Gastroesophageal sphincter (tissue), 3 donors: ENCODE results near the gene HSBP1.

Experiments used
- CTCF ChIP-seq, 4 experiments: fragments of 200-600 bp in 2 of 4; fragments of 450-650 bp in 2 of 4; sonication (generic) in 1 of 4; IDR thresholded peaks; one replicate each; pipeline ENCODE4 v1.5.1; 2017 to 2019; ENCODE audit warnings: antibody characterized with exemption in 4 of 4, mild to moderate bottlenecking in 2 of 4, moderate library complexity in 2 of 4
- POLR2A ChIP-seq, 2 donors: fragments of 450-650 bp; IDR thresholded peaks; one replicate each; pipeline ENCODE4 v1.6.1; 2017; ENCODE audit warnings: antibody characterized with exemption in 2 of 2, mild to moderate bottlenecking in 2 of 2, moderate library complexity in 1 of 2

DNA sequence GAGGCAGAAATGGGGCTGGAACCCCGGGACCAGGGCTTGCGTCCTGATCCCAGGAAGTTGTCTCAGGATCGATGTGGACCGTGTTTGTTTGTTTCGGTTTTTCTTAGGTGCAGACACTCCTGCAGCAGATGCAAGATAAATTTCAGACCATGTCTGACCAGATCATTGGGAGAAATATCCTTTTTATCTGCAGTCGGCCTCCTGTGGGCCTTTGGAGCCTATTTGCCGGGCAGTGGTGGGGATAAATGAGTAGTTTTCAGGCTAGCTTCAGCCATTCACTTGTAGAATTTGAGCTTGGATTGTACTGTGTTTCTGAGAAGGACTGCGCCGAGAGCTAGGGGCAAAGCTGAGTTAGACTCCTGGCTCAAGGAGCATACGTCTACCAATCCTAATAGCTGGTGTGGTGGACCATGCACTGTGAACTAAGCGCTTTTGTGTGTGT lies 816 bp downstream of the HSBP1 start:
- TF ChIP-seq CTCF (IDR thresholded peaks at IDR 0.05) = no peak
- TF ChIP-seq POLR2A (IDR thresholded peaks at IDR 0.05) = no peak
